CD14-positive monocyte (primary cell): ENCODE results near the gene ZNF407. TPM values are rescaled to one million over a fixed set of nuclear protein-coding genes. Genes with fewer than 3 reads are reported as not detected.

Experiments
- DNase-seq, 3 donors: peaks; one replicate each; pipeline ENCODE4 v3.0.0-alpha.2; 2011 to 2022
- H2AFZ ChIP-seq: 2 replicates; pipeline ENCODE4 v1.6.0; 2012; ENCODE audit warnings: mild to moderate bottlenecking, low read depth, low read length, inconsistent platforms; ENCODE audit not compliant: insufficient read depth, poor library complexity, severe bottlenecking
- H3K27ac ChIP-seq, 2 donors: 1 replicate in 1 of 2; 2 replicates in 1 of 2; pipeline ENCODE4 v1.5.1; 2012 to 2013; ENCODE audit warnings: low read length in 2 of 2, control low read depth in 1 of 2, inconsistent platforms in 1 of 2, low read depth in 1 of 2, mild to moderate bottlenecking in 1 of 2
- H3K27me3 ChIP-seq, 2 donors: one replicate each; pipeline versions ENCODE4 v1.6.0 to v1.6.1; 2011 to 2013; ENCODE audit warnings: low read length in 2 of 2; ENCODE audit not compliant: control insufficient read depth in 2 of 2, insufficient read depth in 2 of 2
- H3K36me3 ChIP-seq, 2 donors: replicated peaks in 1 of 2; 1 replicate in 1 of 2; 2 replicates in 1 of 2; pipeline versions ENCODE4 v1.5.1 to v1.6.1; 2012 to 2013; ENCODE audit warnings: low read length in 2 of 2, control low read depth in 1 of 2, inconsistent platforms in 1 of 2, mild to moderate bottlenecking in 1 of 2; ENCODE audit not compliant: insufficient read depth in 2 of 2, control insufficient read depth in 1 of 2
- H3K4me1 ChIP-seq, 2 donors: 1 replicate in 1 of 2; 2 replicates in 1 of 2; pipeline versions ENCODE4 v1.5.1 to v1.6.1; 2012 to 2013; ENCODE audit warnings: low read length in 2 of 2, control low read depth in 1 of 2, inconsistent platforms in 1 of 2, mild to moderate bottlenecking in 1 of 2, moderate library complexity in 1 of 2; ENCODE audit not compliant: insufficient read depth in 2 of 2, control insufficient read depth in 1 of 2
- H3K4me2 ChIP-seq: replicated peaks from 2 replicates; pipeline ENCODE3; 2012; ENCODE audit warnings: low read length, moderate library complexity, mild to moderate bottlenecking; ENCODE audit not compliant: poor library complexity, severe bottlenecking; ENCODE audit errors: extremely low read depth
- H3K4me3 ChIP-seq, 3 experiments: fragments of 200-600 bp in 1 of 3; sonication (generic) in 1 of 3; replicated peaks in 1 of 3; 1 replicate in 2 of 3; 2 replicates in 1 of 3; pipeline ENCODE4 v1.5.1; 2011 to 2013; ENCODE audit warnings: low read length in 3 of 3, mild to moderate bottlenecking in 3 of 3, control low read depth in 2 of 3, low read depth in 2 of 3, inconsistent platforms in 1 of 3, moderate library complexity in 1 of 3
- H3K79me2 ChIP-seq: 2 replicates; pipeline ENCODE4 v1.6.0; 2012; ENCODE audit warnings: mild to moderate bottlenecking, control low read depth, inconsistent platforms, low read length, moderate library complexity; ENCODE audit not compliant: insufficient read depth
- H3K9ac ChIP-seq: 2 replicates; pipeline ENCODE4 v1.6.0; 2017; ENCODE audit warnings: low read length, mild to moderate bottlenecking; ENCODE audit not compliant: insufficient read depth, poor library complexity, severe bottlenecking
- H3K9me3 ChIP-seq, 2 donors: replicated peaks in 1 of 2; 1 replicate in 1 of 2; 2 replicates in 1 of 2; pipeline versions ENCODE4 v1.5.1 to v1.6.1; 2012 to 2013; ENCODE audit warnings: low read length in 2 of 2, control low read depth in 1 of 2; ENCODE audit not compliant: control insufficient read depth in 1 of 2, insufficient read depth in 1 of 2
- H4K20me1 ChIP-seq: 2 replicates; pipeline ENCODE4 v1.6.0; 2012; ENCODE audit warnings: mild to moderate bottlenecking, low read length, control low read depth, moderate library complexity; ENCODE audit not compliant: insufficient read depth
- H3K27ac Mint-ChIP-seq, 7 donors: one replicate each; pipeline ENCODE4 v1.8.0; 2020; ENCODE audit warnings: mild to moderate bottlenecking in 7 of 7, mixed read lengths in 7 of 7, moderate library complexity in 6 of 7, inconsistent platforms in 2 of 7
- H3K27me3 Mint-ChIP-seq, 3 donors: one replicate each; pipeline ENCODE4 v1.8.0; 2021 to 2022; ENCODE audit warnings: low read depth in 3 of 3, mild to moderate bottlenecking in 3 of 3, mixed read lengths in 3 of 3, moderate library complexity in 3 of 3, inconsistent platforms in 1 of 3
- H3K36me3 Mint-ChIP-seq, 2 donors: one replicate each; pipeline ENCODE4 v1.8.0; 2020; ENCODE audit warnings: mixed read lengths in 2 of 2, inconsistent platforms in 1 of 2, mild to moderate bottlenecking in 1 of 2
- H3K4me1 Mint-ChIP-seq: one replicate; pipeline ENCODE4 v1.8.0; 2020; ENCODE audit warnings: mild to moderate bottlenecking, mixed read lengths
- H3K4me3 Mint-ChIP-seq, 2 donors: one replicate each; pipeline ENCODE4 v1.8.0; 2020; ENCODE audit warnings: mild to moderate bottlenecking in 2 of 2, mixed read lengths in 2 of 2, moderate library complexity in 1 of 2
- H3K9me3 Mint-ChIP-seq, 7 donors: one replicate each; pipeline ENCODE4 v1.8.0; 2020 to 2022; ENCODE audit warnings: mixed read lengths in 7 of 7, mild to moderate bottlenecking in 6 of 7, moderate library complexity in 6 of 7, inconsistent platforms in 2 of 7
- CTCF ChIP-seq: fragments of 200-600 bp; IDR thresholded peaks from one replicate; pipeline ENCODE4 v1.8.0; 2022; ENCODE audit warnings: antibody characterized with exemption, mild to moderate bottlenecking
- WGBS: methylation state at CpG from one replicate; pipeline ENCODE4 v1.1.5; 2013; ENCODE audit warnings: missing lambda C conversion rate; ENCODE audit not compliant: insufficient coverage; 5-methylcytosine and 5-hydroxymethylcytosine counted together
- intact Hi-C, 2 donors: fragments of 100-400 bp; cut with micrococcal nuclease; formaldehyde crosslinking; loops; one replicate each; pipeline versions ENCODE4 v1.15.0 to v1.15.1; 2023
- polyA plus RNA-seq, 3 donors: library from polyadenylated mRNA; depleted of rRNA in 1 of 3; unstranded in 2 of 3; stranded (reverse) in 1 of 3; fragments of 300-500 nt in 2 of 3; fragments of >200 nt in 1 of 3; fragmentation: Illumina TruSeq in 2 of 3; gene quantifications; 1 replicate in 2 of 3; 2 replicates in 1 of 3; pipeline ENCODE4 v1.2.3, GENCODE V29; 2012 to 2021

The ZNF407 gene
- polyA plus RNA-seq, 3 donors: 1.3 to 3.6 (median 1.6) TPM

GRCh38 chr18:75110311-75110710, 512.6 kb downstream of the ZNF407 start:
- Histone ChIP-seq H3K27me3 (no peaks in the 10 kb centered on the region), H3K4me1 (no peaks in the 10 kb centered on the region), H2AFZ (no peak overlapping the region), H3K36me3 (no peaks in the 10 kb centered on the region), H3K9ac (no peak overlapping the region), H3K79me2 (no peaks in the 10 kb centered on the region), H4K20me1 (no peaks in the 10 kb centered on the region), H3K4me2 (no peak overlapping the region), H3K4me3 (no peak overlapping the region), H3K27ac (no peak overlapping the region), H3K9me3 (no peaks in the 10 kb centered on the region)
- TF ChIP-seq CTCF: no peak
- Mint-ChIP-seq H3K9me3 (peaks cover 0 to 7% (median 2%) of the 10 kb centered on the region in 7 donors), H3K27ac (no peak overlapping the region), H3K36me3 (no peaks in the 10 kb centered on the region), H3K4me1 (peaks cover 2% of the 10 kb centered on the region), H3K27me3 (no peaks in the 10 kb centered on the region), H3K4me3 (no peak overlapping the region)
- intact Hi-C loops: no loop called here
- no peak for DNase-seq
- WGBS: 96% methylated on average over 5 of the region's 9 CpGs

DNA sequence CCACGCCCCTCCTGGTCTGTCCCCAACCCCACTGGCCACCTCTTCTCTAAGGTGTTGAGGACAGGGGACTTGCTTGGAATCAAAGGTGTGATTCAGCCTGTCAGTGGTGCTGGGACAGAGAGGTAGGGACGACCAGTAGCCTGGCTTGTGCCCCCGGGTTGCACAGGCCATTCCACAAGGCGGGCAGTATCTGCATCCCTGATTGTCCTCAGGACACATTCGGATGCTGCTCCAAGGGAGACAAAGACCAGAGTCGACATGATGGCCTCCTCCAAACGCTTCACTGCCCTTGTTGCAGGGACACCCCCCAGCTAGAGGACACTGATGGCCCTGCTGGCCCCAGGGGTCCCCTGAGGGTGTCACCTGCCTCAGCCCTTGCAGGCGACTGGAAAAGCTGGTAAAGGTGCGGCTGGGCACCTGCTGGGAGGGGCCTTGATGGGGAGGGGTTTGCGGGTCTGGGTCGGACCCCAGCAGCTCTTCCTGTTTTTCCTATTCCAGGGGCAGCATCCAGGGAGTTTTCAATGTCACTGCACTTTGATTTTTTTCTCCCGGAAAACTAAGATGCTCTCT, 513.3 kb downstream of the ZNF407 start:
- TF ChIP-seq CTCF: no peak
- Mint-ChIP-seq H3K27me3 (no peaks in the 10 kb centered on the region), H3K4me3 (no peak overlapping the region), H3K4me1 (peaks cover 2% of the 10 kb centered on the region), H3K27ac (no peak overlapping the region), H3K36me3 (no peaks in the 10 kb centered on the region), H3K9me3 (peaks cover 0 to 7% (median 4%) of the 10 kb centered on the region in 7 donors)
- H2AFZ ChIP-seq: no peak overlapping the region
- no peak overlapping the region for H3K4me3 ChIP-seq
- H3K36me3 ChIP-seq: no peaks in the 10 kb centered on the region
- H3K27ac ChIP-seq: no peak overlapping the region
- no peak overlapping the region for H3K4me2 ChIP-seq
- H3K4me1 ChIP-seq: no peaks in the 10 kb centered on the region
- no peaks in the 10 kb centered on the region for H4K20me1 ChIP-seq
- H3K27me3 ChIP-seq: no peaks in the 10 kb centered on the region
- WGBS: 91% methylated on average over 8 of the region's 12 CpGs
- H3K9me3 ChIP-seq: no peaks in the 10 kb centered on the region
- H3K9ac ChIP-seq: no peak overlapping the region
- H3K79me2 ChIP-seq: no peaks in the 10 kb centered on the region
- DNase-seq: no peak
- intact Hi-C loops: no loop called here
